Immature natural killer cell (primary cell): ENCODE data around the gene OR2T33. TPM values are rescaled to one million over a fixed set of nuclear protein-coding genes. Genes with fewer than 3 reads are reported as not detected.
"Not testable (repeated sequence)": the region's sequence is repeated elsewhere in the genome, so short reads cannot be mapped to it uniquely, and the experiment has no call there.

Experiments used
- DNase-seq, 3 donors: peaks; one replicate each; pipeline ENCODE4 v3.0.0; 2022; ENCODE audit warnings: mixed read lengths in 1 of 3
- H3K27ac Mint-ChIP-seq, 6 donors: one replicate each; pipeline ENCODE4 v1.8.0; 2020; ENCODE audit warnings: mixed read lengths in 6 of 6, mild to moderate bottlenecking in 5 of 6, inconsistent platforms in 4 of 6, moderate library complexity in 3 of 6
- H3K27me3 Mint-ChIP-seq, 3 donors: one replicate each; pipeline ENCODE4 v1.8.0; 2020 to 2021; ENCODE audit warnings: low read depth in 3 of 3, mild to moderate bottlenecking in 3 of 3, mixed read lengths in 3 of 3, moderate library complexity in 3 of 3, inconsistent platforms in 1 of 3
- H3K36me3 Mint-ChIP-seq, 3 donors: one replicate each; pipeline ENCODE4 v1.8.0; 2020; ENCODE audit warnings: mixed read lengths in 3 of 3, inconsistent platforms in 2 of 3, mild to moderate bottlenecking in 2 of 3
- H3K4me1 Mint-ChIP-seq, 2 donors: one replicate each; pipeline ENCODE4 v1.8.0; 2020; ENCODE audit warnings: inconsistent platforms in 2 of 2, mild to moderate bottlenecking in 2 of 2, mixed read lengths in 2 of 2, moderate library complexity in 1 of 2
- H3K4me3 Mint-ChIP-seq, 5 donors: one replicate each; pipeline ENCODE4 v1.8.0; 2020; ENCODE audit warnings: mild to moderate bottlenecking in 5 of 5, mixed read lengths in 5 of 5, inconsistent platforms in 3 of 5, moderate library complexity in 3 of 5
- H3K9me3 Mint-ChIP-seq, 6 donors: one replicate each; pipeline ENCODE4 v1.8.0; 2020; ENCODE audit warnings: mild to moderate bottlenecking in 6 of 6, mixed read lengths in 6 of 6, inconsistent platforms in 4 of 6, moderate library complexity in 3 of 6
- polyA plus RNA-seq, 3 donors: library from polyadenylated mRNA; unstranded; fragments of 300-500 nt; fragmentation: Illumina TruSeq; gene quantifications; one replicate each; pipeline ENCODE4 v1.2.3, GENCODE V29; 2021

The OR2T33 gene
- polyA plus RNA-seq, result not detected

GRCh38 chr1:248277876-248278275 lies at the start of gene OR2T33:
Gene OR2T33, minus strand, starts transcription at chr1:248277976. Its CDS starts 4,162 bp downstream, at chr1:248273814.
- Mint-ChIP-seq H3K36me3 (no peaks in the 10 kb centered on the region), H3K4me1 (no peaks in the 10 kb centered on the region), H3K27me3 (peaks cover 0 to 2% (median 0%) of the 10 kb centered on the region in 3 donors), H3K27ac (no peak within 1 kb of the TSS), H3K4me3 (no peak within 1 kb of the TSS), H3K9me3 (peaks cover 0 to 3% (median 2%) of the 10 kb centered on the region in 6 donors)
- DNase-seq, result no peak

GRCh38 chr1:248324468-248324867 lies 46.7 kb upstream of the OR2T33 start, which contains the start of gene OR2M7:
Gene OR2M7, minus strand, starts transcription at chr1:248324568. Its CDS starts 0 bp downstream, at chr1:248324568.
- DNase-seq, result no peak
- H3K4me1 Mint-ChIP-seq, result no peaks in the 10 kb centered on the region
- H3K27ac Mint-ChIP-seq, result no peak within 1 kb of the TSS
- peaks cover 0 to 15% (median 5%) of the 10 kb centered on the region in 6 donors for H3K9me3 Mint-ChIP-seq
- H3K4me3 Mint-ChIP-seq, result no peak within 1 kb of the TSS
- no peaks in the 10 kb centered on the region for H3K36me3 Mint-ChIP-seq
- peaks cover 0 to 1% (median 0%) of the 10 kb centered on the region in 3 donors for H3K27me3 Mint-ChIP-seq

GRCh38 chr1:248316796-248317195 lies 39.0 kb upstream of the OR2T33 start:
- Mint-ChIP-seq H3K9me3 (peaks cover 9 to 38% (median 19%) of the 10 kb centered on the region in 6 donors), H3K4me1 (no peaks in the 10 kb centered on the region), H3K27ac (no peak overlapping the region), H3K4me3 (no peak overlapping the region), H3K27me3 (peaks cover 0 to 1% (median 0%) of the 10 kb centered on the region in 3 donors), H3K36me3 (peaks cover 0 to 4% (median 0%) of the 10 kb centered on the region in 3 donors)
- no peak for DNase-seq

GRCh38 chr1:248306740-248307139 lies 29.0 kb upstream of the OR2T33 start:
- not testable (repeated sequence) for H3K27me3 Mint-ChIP-seq

GRCh38 chr1:248306103-248306502 lies 28.3 kb upstream of the OR2T33 start:
- DNase-seq, result no peak
- Mint-ChIP-seq H3K4me1 (no peaks in the 10 kb centered on the region), H3K9me3 (peaks cover 0 to 12% (median 8%) of the 10 kb centered on the region in 6 donors), H3K36me3 (no peaks in the 10 kb centered on the region), H3K27ac (no peak overlapping the region), H3K4me3 (no peak overlapping the region), H3K27me3 (no peaks in the 10 kb centered on the region)

More at GRCh38 chr1:248306740-248307139, 29.0 kb upstream of the OR2T33 start:
- H3K9me3 Mint-ChIP-seq, DNase-seq, H3K27ac Mint-ChIP-seq, H3K4me3 Mint-ChIP-seq, H3K36me3 Mint-ChIP-seq, H3K4me1 Mint-ChIP-seq: not testable (repeated sequence)

- not testable (repeated sequence) for H3K4me3 Mint-ChIP-seq, H3K27me3 Mint-ChIP-seq, H3K27ac Mint-ChIP-seq, H3K36me3 Mint-ChIP-seq, H3K4me1 Mint-ChIP-seq, DNase-seq
- peaks cover 0 to 12% (median 7%) of the 10 kb centered on the region in 6 donors for H3K9me3 Mint-ChIP-seq
Observed at GRCh38 chr1:248305672-248306071, 27.9 kb upstream of the OR2T33 start.

- DNase-seq, result no peak
- Mint-ChIP-seq H3K4me3 (no peak within 1 kb of the TSS), H3K4me1 (no peaks in the 10 kb centered on the region), H3K27ac (no peak within 1 kb of the TSS), H3K36me3 (no peaks in the 10 kb centered on the region), H3K9me3 (peaks cover 3 to 16% (median 8%) of the 10 kb centered on the region in 6 donors), H3K27me3 (no peaks in the 10 kb centered on the region)
Observed at GRCh38 chr1:248303324-248303723, 25.5 kb upstream of the OR2T33 start, which contains the start of gene OR2T12. Gene OR2T12, minus strand, starts transcription at chr1:248303424. Its CDS starts 7,846 bp downstream, at chr1:248295578.

- H3K36me3 Mint-ChIP-seq, result no peaks in the 10 kb centered on the region
- no peaks in the 10 kb centered on the region for H3K4me1 Mint-ChIP-seq
- DNase-seq, result no peak
- no peak overlapping the region for H3K4me3 Mint-ChIP-seq
- no peak overlapping the region for H3K27ac Mint-ChIP-seq
- no peaks in the 10 kb centered on the region for H3K27me3 Mint-ChIP-seq
- peaks cover 0 to 20% (median 7%) of the 10 kb centered on the region in 6 donors for H3K9me3 Mint-ChIP-seq
Observed at GRCh38 chr1:248288391-248288790, 10.6 kb upstream of the OR2T33 start.

GRCh38 chr1:248273225-248273624 lies 4.6 kb downstream of the OR2T33 start:
- H3K4me1 Mint-ChIP-seq, H3K9me3 Mint-ChIP-seq: not testable (repeated sequence)

GRCh38 chr1:248268178-248268577 lies 9.6 kb downstream of the OR2T33 start:
- Mint-ChIP-seq H3K4me1 (no peaks in the 10 kb centered on the region), H3K27ac (no peak overlapping the region), H3K4me3 (no peak overlapping the region), H3K36me3 (no peaks in the 10 kb centered on the region), H3K9me3 (peaks cover 0 to 16% (median 4%) of the 10 kb centered on the region in 6 donors), H3K27me3 (peaks cover 0 to 1% (median 0%) of the 10 kb centered on the region in 3 donors)
- DNase-seq, result no peak

More at GRCh38 chr1:248273225-248273624, 4.6 kb downstream of the OR2T33 start:
- not testable (repeated sequence) for H3K4me3 Mint-ChIP-seq, H3K27me3 Mint-ChIP-seq, H3K27ac Mint-ChIP-seq, H3K36me3 Mint-ChIP-seq, DNase-seq

- not testable (repeated sequence) for H3K4me3 Mint-ChIP-seq, H3K4me1 Mint-ChIP-seq, DNase-seq, H3K36me3 Mint-ChIP-seq, H3K27ac Mint-ChIP-seq, H3K27me3 Mint-ChIP-seq
- H3K9me3 Mint-ChIP-seq, result peaks cover 5 to 20% (median 12%) of the 10 kb centered on the region in 6 donors
Observed at GRCh38 chr1:248259309-248259708, 18.5 kb downstream of the OR2T33 start.

GRCh38 chr1:248243204-248243603 lies 34.6 kb downstream of the OR2T33 start:
- no peaks in the 10 kb centered on the region for H3K27me3 Mint-ChIP-seq
- DNase-seq, result peak in 1 of 3 donors; percentile 12
- H3K4me1 Mint-ChIP-seq, result peaks cover 0 to 5% of the 10 kb centered on the region in 2 donors
- H3K9me3 Mint-ChIP-seq, result peaks cover 0 to 4% (median 2%) of the 10 kb centered on the region in 6 donors
- H3K4me3 Mint-ChIP-seq, result no peak overlapping the region
- H3K27ac Mint-ChIP-seq, result no peak overlapping the region
- H3K36me3 Mint-ChIP-seq, result peaks cover 0 to 4% (median 0%) of the 10 kb centered on the region in 3 donors

GRCh38 chr1:248239478-248239877 lies 38.3 kb downstream of the OR2T33 start:
- Mint-ChIP-seq H3K4me1 (peaks cover 0 to 5% of the 10 kb centered on the region in 2 donors), H3K27me3 (no peaks in the 10 kb centered on the region), H3K36me3 (no peaks in the 10 kb centered on the region), H3K9me3 (peaks cover 0 to 10% (median 3%) of the 10 kb centered on the region in 6 donors), H3K27ac (no peak overlapping the region), H3K4me3 (no peak overlapping the region)
- DNase-seq, result no peak

- Mint-ChIP-seq H3K27ac (no peak within 1 kb of the TSS), H3K9me3 (peaks cover 3 to 16% (median 11%) of the 10 kb centered on the region in 6 donors), H3K4me1 (no peaks in the 10 kb centered on the region), H3K36me3 (no peaks in the 10 kb centered on the region), H3K4me3 (no peak within 1 kb of the TSS), H3K27me3 (no peaks in the 10 kb centered on the region)
- no peak for DNase-seq
Observed at GRCh38 chr1:248231117-248231516, 46.7 kb downstream of the OR2T33 start, which contains the start of gene OR2M4. Gene OR2M4, plus strand, starts transcription at chr1:248231417. Its CDS starts 7,512 bp downstream, at chr1:248238929.
